Measurements from ENCODE around the gene ABCC6. TPM values are rescaled to one million over a fixed set of nuclear protein-coding genes. Genes with fewer than 3 reads are reported as not detected.

Gene ABCC6
- total RNA-seq, 4 donors from 2014 or later = 1.8 to 19.4 (median 2.2) TPM

- TF ChIP-seq CTCF (IDR thresholded peaks at IDR 0.05; ENCODE audit: low read depth) = no peak
These were observed 63.6 kb downstream of the ABCC6 start for GRCh38 chr16:16159662-16160061.

GRCh38 chr16:16158741-16159374 is 64.4 kb downstream of the ABCC6 start:
- no peak for TF ChIP-seq CTCF (IDR thresholded peaks at IDR 0.05; ENCODE audit: low read depth)

- no peak for TF ChIP-seq CTCF (IDR thresholded peaks at IDR 0.05; ENCODE audit: low read depth)
These were observed 65.1 kb downstream of the ABCC6 start for GRCh38 chr16:16158082-16158658.

- no peak for TF ChIP-seq CTCF (IDR thresholded peaks at IDR 0.05; ENCODE audit: low read depth)
These were observed 66.1 kb downstream of the ABCC6 start for GRCh38 chr16:16157166-16157565.

GRCh38 chr16:16155234-16155633 is 68.1 kb downstream of the ABCC6 start:
- TF ChIP-seq CTCF (IDR thresholded peaks at IDR 0.05; ENCODE audit: low read depth) = no peak

GRCh38 chr16:16154281-16154951 is 68.9 kb downstream of the ABCC6 start:
- TF ChIP-seq CTCF (IDR thresholded peaks at IDR 0.05; ENCODE audit: low read depth) = no peak

GRCh38 chr16:16151315-16151714 is 72.0 kb downstream of the ABCC6 start:
- no peak for TF ChIP-seq CTCF (IDR thresholded peaks at IDR 0.05; ENCODE audit: low read depth)
